Measurements from ENCODE around the gene AQP7. TPM values are rescaled to one million over a fixed set of nuclear protein-coding genes. Genes with fewer than 3 reads are reported as not detected.
"Not testable (repeated sequence)": the region's sequence is repeated elsewhere in the genome, so short reads cannot be mapped to it uniquely, and the experiment has no call there.

AQP7 gene
- total RNA-seq, 1 experiment from 2014 or later: not detected

GRCh38 chr9:33374634-33375237 lies 27.6 kb downstream of the AQP7 start:
- DNase-seq (ENCODE audit: low read depth): peak; percentile 59

GRCh38 chr9:33374190-33374589 lies 28.2 kb downstream of the AQP7 start:
- no peak for DNase-seq (ENCODE audit: low read depth)

- no peak for DNase-seq (ENCODE audit: low read depth)
Observed at GRCh38 chr9:33372900-33373299, 29.5 kb downstream of the AQP7 start.

- DNase-seq (ENCODE audit: low read depth): no peak
Observed at GRCh38 chr9:33366979-33367480, 35.3 kb downstream of the AQP7 start.

- not testable (repeated sequence) for DNase-seq (ENCODE audit: low read depth)
Observed at GRCh38 chr9:33364814-33365213, 37.6 kb downstream of the AQP7 start.

- DNase-seq (ENCODE audit: low read depth): no peak
Observed at GRCh38 chr9:33364127-33364526, 38.2 kb downstream of the AQP7 start.

- not testable (repeated sequence) for DNase-seq (ENCODE audit: low read depth)
Observed at GRCh38 chr9:33358641-33359040, 43.7 kb downstream of the AQP7 start.

GRCh38 chr9:33355933-33356332 lies 46.4 kb downstream of the AQP7 start:
- DNase-seq (ENCODE audit: low read depth): no peak

GRCh38 chr9:33354651-33355211 lies 47.6 kb downstream of the AQP7 start:
- no peak for DNase-seq (ENCODE audit: low read depth)

GRCh38 chr9:33351547-33351946 lies 50.8 kb downstream of the AQP7 start:
- no peak for DNase-seq (ENCODE audit: low read depth)

- DNase-seq (ENCODE audit: low read depth): peak; percentile 22
Observed at GRCh38 chr9:33350310-33350709, 52.1 kb downstream of the AQP7 start.

- DNase-seq (ENCODE audit: low read depth): no peak
Observed at GRCh38 chr9:33349743-33350142, 52.6 kb downstream of the AQP7 start.

- DNase-seq (ENCODE audit: low read depth): no peak
Observed at GRCh38 chr9:33348998-33349397, 53.4 kb downstream of the AQP7 start.

- no peak for DNase-seq (ENCODE audit: low read depth)
Observed at GRCh38 chr9:33346564-33346963, 55.8 kb downstream of the AQP7 start.

- no peak for DNase-seq (ENCODE audit: low read depth)
Observed at GRCh38 chr9:33344145-33344544, 58.2 kb downstream of the AQP7 start.

GRCh38 chr9:33341182-33341581 lies 61.2 kb downstream of the AQP7 start:
- DNase-seq (ENCODE audit: low read depth): no peak

- no peak for DNase-seq (ENCODE audit: low read depth)
Observed at GRCh38 chr9:33340186-33340585, 62.2 kb downstream of the AQP7 start.

Other genes with a start within 250 kb of the AQP7 start
- 35.4 and 38.7 TPM in 2 replicates for gene B4GALT1, start 235.2 kb downstream of the AQP7 start, total RNA-seq (2014; rRNA removed; shearing (Covaris generic))
- not detected in 2 replicates for gene SPINK4, start 162.4 kb downstream of the AQP7 start, total RNA-seq (2014; rRNA removed; shearing (Covaris generic))
- gene BAG1, start 137.9 kb downstream of the AQP7 start, total RNA-seq (2014; rRNA removed; shearing (Covaris generic)): 19.9 and 34.0 TPM in 2 replicates
- gene CHMP5, start 137.5 kb downstream of the AQP7 start, total RNA-seq (2014; rRNA removed; shearing (Covaris generic)): 135 and 143 TPM in 2 replicates
- gene NFX1, start 112.1 kb downstream of the AQP7 start, total RNA-seq (2014; rRNA removed; shearing (Covaris generic)): 14.0 and 16.3 TPM in 2 replicates
- gene AQP3, start 45.0 kb upstream of the AQP7 start, total RNA-seq (2014; rRNA removed; shearing (Covaris generic)): 1.4 and 1.6 TPM in 2 replicates
- 12.9 and 13.2 TPM in 2 replicates for gene NOL6, start 71.4 kb upstream of the AQP7 start, total RNA-seq (2014; rRNA removed; shearing (Covaris generic))
- gene ANKRD18B, start 121.7 kb upstream of the AQP7 start, total RNA-seq (2014; rRNA removed; shearing (Covaris generic)): not detected in 2 replicates